ENCODE data around the gene FNIP2. TPM values are rescaled to one million over a fixed set of nuclear protein-coding genes. Genes with fewer than 3 reads are reported as not detected.

FNIP2 gene
- total and polyA plus RNA-seq, 9 of the 15 experiments (the other 6 are each of a cell fraction or from before 2014, with no cell fraction given) = 1.7 to 15.5 (median 8.3) TPM

DNA sequence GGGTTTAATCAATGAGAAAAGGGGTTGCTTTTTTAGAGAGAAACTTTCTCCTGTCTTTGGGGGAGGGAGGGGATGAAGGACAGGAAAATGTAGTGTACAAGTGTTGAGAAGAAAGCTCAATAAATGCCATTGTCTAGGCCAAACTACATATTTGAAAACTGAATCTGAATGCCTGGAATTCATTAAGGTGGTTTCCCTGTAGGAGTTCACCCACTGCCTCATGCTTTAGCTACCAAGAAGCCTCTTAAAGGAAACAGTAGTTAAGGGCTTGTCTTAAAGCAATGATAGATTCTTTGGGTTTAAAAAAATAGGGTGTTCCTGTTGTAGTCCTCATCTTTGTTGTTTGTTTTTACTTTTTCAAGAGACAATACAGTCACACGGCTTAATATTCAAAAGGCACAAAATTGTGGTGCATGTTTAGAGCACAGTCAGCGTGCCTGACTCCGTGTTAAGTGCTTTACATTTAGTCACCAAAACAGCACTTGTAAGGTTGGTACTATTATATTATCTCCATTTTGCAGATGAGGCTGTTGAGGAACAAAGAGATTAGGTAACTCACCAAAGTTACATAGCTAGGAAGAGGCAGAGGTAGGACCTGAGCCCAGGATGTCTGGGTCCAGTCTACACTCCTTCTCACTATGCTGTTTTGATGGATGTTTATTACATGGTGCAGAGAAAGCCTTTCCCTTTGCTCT lies 46.0 kb downstream of the FNIP2 start:
- Histone ChIP-seq H4K20me1 (replicated peaks; ENCODE audit: control insufficient read depth, insufficient read depth, low read length) (no peaks in the 10 kb centered on the region; the same call in 1 of the 2 replicates), H3K4me1 (replicated peaks in 1 of 2; ENCODE audit: control insufficient read depth in 2 of 2, insufficient read depth in 2 of 2, low read length in 2 of 2) (peaks cover 16 to 46% of the 10 kb centered on the region in 2 experiments), H3K36me3 (ENCODE audit: control insufficient read depth, insufficient read depth, low read length) (no peaks in the 10 kb centered on the region; the same call in 2 of the 3 replicates), H3K4me2 (ENCODE audit: insufficient read depth, low read length) (no peak overlapping the region), H3K27ac (ENCODE audit: extremely low read depth, low read depth, low read length) (no peak overlapping the region), H3K79me2 (ENCODE audit: control insufficient read depth, insufficient read depth, low read length) (peaks cover 13% of the 10 kb centered on the region; the same call in 2 of the 3 replicates), H3K9me1 (ENCODE audit: control insufficient read depth, insufficient read depth, low read length) (no peaks in the 10 kb centered on the region), H3K4me3 (no peak overlapping the region), H3K27me3 (ENCODE audit: control insufficient read depth in 2 of 2, insufficient read depth in 2 of 2, low read length in 2 of 2) (no peaks in the 10 kb centered on the region), H2AFZ (ENCODE audit: low read depth, low read length) (no peak overlapping the region), H3K9ac (ENCODE audit: insufficient read depth in 1 of 2, low read depth in 2 of 2, low read length in 2 of 2) (no peak overlapping the region), H3K9me3 (replicated peaks; ENCODE audit: control insufficient read depth, insufficient read depth, low read depth, low read length) (no peaks in the 10 kb centered on the region)
- no peak for DNase-seq (ENCODE audit: extremely low read depth in 1 of 4, low spot score in 3 of 4)
- ChIA-PET POLR2A (interaction anchor here (1.1 kb wide), 1 partner anchor 12 kb away, joined by 3 read pairs; no protein-coding TSS in a partner anchor), CTCF (ENCODE audit: low intra/inter-chr PET ratio) (no interaction called here)
- intact Hi-C loops (cut with micrococcal nuclease) (no loop called here), in situ Hi-C loops (cut with MboI) (no loop called here)
- BruUV-seq (replicated peaks) = no TSS peak
- FAIRE-seq = no peak
- 73% methylated on average over 3 of the region's 3 CpGs for WGBS (ENCODE audit: insufficient coverage, low coverage, missing lambda C conversion rate)
- TF ChIP-seq ZFP1 (CRISPR knock-in tag; IDR thresholded peaks at IDR 0.05) (no peak), RBM25 (IDR thresholded peaks at IDR 0.05; ENCODE audit: low read depth, low read length, severe bottlenecking) (peak; percentile 45), BCOR (IDR thresholded peaks at IDR 0.05) (0 out of 2 replicates have a peak, but pooled peaks have one; percentile 28)
- ATAC-seq = no peak

DNA sequence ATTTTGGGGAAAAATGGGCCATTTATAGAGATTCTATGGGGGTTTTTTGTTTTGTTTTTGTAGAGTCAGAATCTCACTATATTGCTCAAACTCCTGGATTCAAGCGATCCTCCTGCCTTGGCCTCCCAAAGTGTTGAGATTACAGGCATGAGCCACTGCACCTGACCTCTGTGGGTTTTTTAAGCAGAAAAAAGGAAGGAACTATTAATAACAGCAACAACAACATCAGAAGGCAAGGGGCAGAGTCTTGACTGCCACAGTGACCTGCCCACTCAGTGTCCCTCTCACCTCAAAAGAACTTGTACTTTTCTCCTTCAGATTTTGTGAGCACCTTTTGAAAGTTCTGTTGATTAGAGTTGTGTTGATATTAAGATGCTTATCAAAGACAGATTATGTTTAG lies 48.1 kb downstream of the FNIP2 start:
- POLR2A ChIA-PET = interaction anchor here (0.7 to 1.0 kb wide), 2 partner anchors 14 to 93 kb away, joined by 3 to 4 read pairs; no protein-coding TSS in a partner anchor
- Histone ChIP-seq H3K4me3 (no peak overlapping the region), H2AFZ (ENCODE audit: low read depth, low read length) (no peak overlapping the region), H3K79me2 (ENCODE audit: control insufficient read depth, insufficient read depth, low read length) (peaks cover 7% of the 10 kb centered on the region; the same call in 2 of the 3 replicates), H3K27me3 (ENCODE audit: control insufficient read depth in 2 of 2, insufficient read depth in 2 of 2, low read length in 2 of 2) (no peaks in the 10 kb centered on the region), H4K20me1 (replicated peaks; ENCODE audit: control insufficient read depth, insufficient read depth, low read length) (no peaks in the 10 kb centered on the region; the same call in 1 of the 2 replicates), H3K9ac (ENCODE audit: insufficient read depth in 1 of 2, low read depth in 2 of 2, low read length in 2 of 2) (no peak overlapping the region), H3K27ac (ENCODE audit: extremely low read depth, low read depth, low read length) (no peak overlapping the region), H3K9me3 (replicated peaks; ENCODE audit: control insufficient read depth, insufficient read depth, low read depth, low read length) (no peaks in the 10 kb centered on the region), H3K4me1 (replicated peaks in 1 of 2; ENCODE audit: control insufficient read depth in 2 of 2, insufficient read depth in 2 of 2, low read length in 2 of 2) (peaks cover 4 to 29% of the 10 kb centered on the region in 2 experiments), H3K36me3 (ENCODE audit: control insufficient read depth, insufficient read depth, low read length) (no peaks in the 10 kb centered on the region; the same call in 2 of the 3 replicates), H3K9me1 (ENCODE audit: control insufficient read depth, insufficient read depth, low read length) (no peaks in the 10 kb centered on the region), H3K4me2 (ENCODE audit: insufficient read depth, low read length) (no peak overlapping the region)
- 29% methylated on average over 1 of the region's 1 CpG for WGBS (ENCODE audit: insufficient coverage, low coverage, missing lambda C conversion rate)
- in situ Hi-C loops (cut with MboI) = no loop called here
- FAIRE-seq = no peak
- no peak for DNase-seq (ENCODE audit: extremely low read depth in 1 of 4, low spot score in 3 of 4)
- intact Hi-C loops (cut with micrococcal nuclease) = no loop called here
- CTCF ChIA-PET (ENCODE audit: low intra/inter-chr PET ratio) = no interaction called here
- BruUV-seq (replicated peaks) = no TSS peak
- no peak for ATAC-seq
- TF ChIP-seq ILK (tag; IDR thresholded peaks at IDR 0.05; ENCODE audit: borderline replicate concordance, low read depth) (no peak), KAT7 (CRISPR knock-in tag; IDR thresholded peaks at IDR 0.05; ENCODE audit: borderline replicate concordance) (no peak), ZNF354B (CRISPR knock-in tag; IDR thresholded peaks at IDR 0.05) (no peak), MYC (IDR thresholded peaks at IDR 0.05; ENCODE audit: low read depth, low read length) (no peak), MYC (CRISPR knock-in tag; IDR thresholded peaks at IDR 0.05; ENCODE audit: borderline replicate concordance, low read depth) (no peak), CHCHD3 (CRISPR knock-in tag; IDR thresholded peaks at IDR 0.05) (no peak), DMBX1 (CRISPR knock-in tag; IDR thresholded peaks at IDR 0.05; ENCODE audit: borderline replicate concordance) (no peak), HDAC8 (tag; IDR thresholded peaks at IDR 0.05) (no peak), PRPF4 (IDR thresholded peaks at IDR 0.05; ENCODE audit: insufficient read depth, low read depth, low read length, poor library complexity, severe bottlenecking) (no peak), CEBPG (CRISPR knock-in tag; IDR thresholded peaks at IDR 0.05) (no peak), CEBPG (tag; conservative IDR thresholded peaks at IDR 0.05 in 1 of 2, IDR thresholded peaks at IDR 0.05 in 1 of 2) (no peak), GABPB2 (CRISPR knock-in tag; conservative IDR thresholded peaks at IDR 0.05) (no peak), GTF2E2 (tag; IDR thresholded peaks at IDR 0.05) (no peak), TCF7 (IDR thresholded peaks at IDR 0.05; ENCODE audit: borderline replicate concordance) (no peak)

All from K562 (cell line).